HUES6 (cell line): ENCODE results near the gene NDUFS7.
A peak's percentile ranks its signal among the peaks of the same experiment; 100 is the strongest.
"Not testable (repeated sequence)": the region's sequence is repeated elsewhere in the genome, so short reads cannot be mapped to it uniquely, and the experiment has no call there.

Source experiments
- H3K27ac ChIP-seq: 2 replicates; pipeline ENCODE4 v1.7.0; 2013; ENCODE audit warnings: low read depth, mild to moderate bottlenecking, low read length, inconsistent platforms
- H3K27me3 ChIP-seq: 2 replicates; pipeline ENCODE4 v1.6.1; 2013; ENCODE audit warnings: low read length; ENCODE audit not compliant: control insufficient read depth, insufficient read depth
- H3K36me3 ChIP-seq: 2 replicates; pipeline ENCODE4 v1.6.1; 2013; ENCODE audit warnings: low read length; ENCODE audit not compliant: control insufficient read depth, insufficient read depth
- H3K4me1 ChIP-seq: 2 replicates; pipeline ENCODE4 v1.6.1; 2013; ENCODE audit warnings: low read length; ENCODE audit not compliant: control insufficient read depth, insufficient read depth
- H3K4me3 ChIP-seq: 2 replicates; pipeline ENCODE4 v1.5.1; 2013; ENCODE audit warnings: low read depth, low read length
- H3K9ac ChIP-seq: one replicate; pipeline ENCODE4 v1.6.1; 2013; ENCODE audit warnings: mild to moderate bottlenecking, low read length
- H3K9me3 ChIP-seq: 2 replicates; pipeline ENCODE4 v1.6.1; 2013; ENCODE audit warnings: low read depth, low read length; ENCODE audit not compliant: control insufficient read depth, insufficient read depth

The NDUFS7 gene

GRCh38 chr19:1412995-1413800 lies 29.5 kb downstream of the NDUFS7 start:
- Histone ChIP-seq H3K9ac (no peak overlapping the region), H3K36me3 (peaks cover 53% of the 10 kb centered on the region), H3K4me3 (no peak overlapping the region), H3K27me3 (no peaks in the 10 kb centered on the region), H3K9me3 (no peaks in the 10 kb centered on the region), H3K27ac (no peak overlapping the region), H3K4me1 (peaks cover 52% of the 10 kb centered on the region)

- no peaks in the 10 kb centered on the region for H3K27me3 ChIP-seq
- no peaks in the 10 kb centered on the region for H3K9me3 ChIP-seq
- peaks cover 64% of the 10 kb centered on the region for H3K36me3 ChIP-seq
- H3K4me3 ChIP-seq: peak overlapping the region; percentile 38
- H3K9ac ChIP-seq: peak overlapping the region; percentile 68
- peaks cover 27% of the 10 kb centered on the region for H3K4me1 ChIP-seq
- peak overlapping the region; percentile 44; the same call in 1 of the 2 replicates for H3K27ac ChIP-seq
Measured at GRCh38 chr19:1416014-1416841, 32.5 kb downstream of the NDUFS7 start.

GRCh38 chr19:1417145-1417544 lies 33.4 kb downstream of the NDUFS7 start:
- no peaks in the 10 kb centered on the region for H3K9me3 ChIP-seq
- H3K27ac ChIP-seq: no peak overlapping the region
- H3K4me3 ChIP-seq: no peak overlapping the region
- peaks cover 23% of the 10 kb centered on the region for H3K4me1 ChIP-seq
- peaks cover 73% of the 10 kb centered on the region for H3K36me3 ChIP-seq
- H3K9ac ChIP-seq: no peak overlapping the region
- H3K27me3 ChIP-seq: no peaks in the 10 kb centered on the region

GRCh38 chr19:1417681-1418495 lies 34.2 kb downstream of the NDUFS7 start:
- Histone ChIP-seq H3K9ac (no peak overlapping the region), H3K9me3 (no peaks in the 10 kb centered on the region), H3K4me1 (peaks cover 23% of the 10 kb centered on the region), H3K27ac (no peak overlapping the region), H3K4me3 (no peak overlapping the region), H3K36me3 (peaks cover 76% of the 10 kb centered on the region), H3K27me3 (no peaks in the 10 kb centered on the region)

- Histone ChIP-seq H3K4me3 (no peak overlapping the region), H3K27ac (no peak overlapping the region), H3K4me1 (peaks cover 27% of the 10 kb centered on the region), H3K36me3 (peaks cover 76% of the 10 kb centered on the region), H3K9me3 (no peaks in the 10 kb centered on the region), H3K9ac (no peak overlapping the region), H3K27me3 (no peaks in the 10 kb centered on the region)
Measured at GRCh38 chr19:1418496-1418775, 34.7 kb downstream of the NDUFS7 start.

- Histone ChIP-seq H3K27ac (no peak overlapping the region), H3K36me3 (peaks cover 80% of the 10 kb centered on the region), H3K9ac (no peak overlapping the region), H3K9me3 (no peaks in the 10 kb centered on the region), H3K4me3 (no peak overlapping the region), H3K27me3 (no peaks in the 10 kb centered on the region), H3K4me1 (peaks cover 32% of the 10 kb centered on the region)
Measured at GRCh38 chr19:1418951-1419738, 35.4 kb downstream of the NDUFS7 start.

- H3K4me1 ChIP-seq: peaks cover 28% of the 10 kb centered on the region
- not testable (repeated sequence) for H3K27me3 ChIP-seq, H3K9ac ChIP-seq, H3K9me3 ChIP-seq, H3K4me3 ChIP-seq, H3K27ac ChIP-seq
- H3K36me3 ChIP-seq: peaks cover 89% of the 10 kb centered on the region
Measured at GRCh38 chr19:1420085-1420484, 36.4 kb downstream of the NDUFS7 start.

- H3K27ac ChIP-seq: no peak overlapping the region
- no peaks in the 10 kb centered on the region for H3K9me3 ChIP-seq
- no peaks in the 10 kb centered on the region for H3K27me3 ChIP-seq
- no peak overlapping the region for H3K4me3 ChIP-seq
- H3K9ac ChIP-seq: no peak overlapping the region
- peaks cover 23% of the 10 kb centered on the region for H3K4me1 ChIP-seq
- H3K36me3 ChIP-seq: peaks cover 94% of the 10 kb centered on the region
Measured at GRCh38 chr19:1420590-1420989, 36.9 kb downstream of the NDUFS7 start.

GRCh38 chr19:1421218-1421957 lies 37.7 kb downstream of the NDUFS7 start:
- Histone ChIP-seq H3K27ac (no peak overlapping the region), H3K36me3 (peaks cover 98% of the 10 kb centered on the region), H3K4me3 (no peak overlapping the region), H3K27me3 (no peaks in the 10 kb centered on the region), H3K4me1 (peaks cover 15% of the 10 kb centered on the region; the same call in 1 of the 2 replicates), H3K9me3 (no peaks in the 10 kb centered on the region), H3K9ac (no peak overlapping the region)

- Histone ChIP-seq H3K4me1 (peaks cover 12% of the 10 kb centered on the region; the same call in 1 of the 2 replicates), H3K9ac (no peak overlapping the region)
Measured at GRCh38 chr19:1421958-1422305, 38.2 kb downstream of the NDUFS7 start.

More at GRCh38 chr19:1421958-1422305, 38.2 kb downstream of the NDUFS7 start:
- no peak overlapping the region for H3K4me3 ChIP-seq
- peaks cover 99% of the 10 kb centered on the region for H3K36me3 ChIP-seq
- no peaks in the 10 kb centered on the region for H3K9me3 ChIP-seq
- no peaks in the 10 kb centered on the region for H3K27me3 ChIP-seq
- no peak overlapping the region for H3K27ac ChIP-seq
